Renal cortex interstitium (tissue), 11 donors: ENCODE results near the gene FCER2. TPM values are rescaled to one million over a fixed set of nuclear protein-coding genes. Genes with fewer than 3 reads are reported as not detected.

ENCODE experiments used
- DNase-seq, 11 donors: peaks; one replicate each; pipeline ENCODE4 v3.0.0-alpha.2; 2013; ENCODE audit warnings: low read depth in 9 of 11, low spot score in 4 of 11; ENCODE audit errors: extremely low read depth in 1 of 11
- polyA plus RNA-seq, 3 donors: library from polyadenylated mRNA; unstranded; fragments of 120-200 nt; gene quantifications; one replicate each; pipeline ENCODE4 v1.2.1, GENCODE V29; 2013; ENCODE audit not compliant: insufficient read length in 3 of 3

FCER2 gene
- polyA plus RNA-seq, 3 donors, result 0.06 to 0.14 TPM; not detected in 1

DNA sequence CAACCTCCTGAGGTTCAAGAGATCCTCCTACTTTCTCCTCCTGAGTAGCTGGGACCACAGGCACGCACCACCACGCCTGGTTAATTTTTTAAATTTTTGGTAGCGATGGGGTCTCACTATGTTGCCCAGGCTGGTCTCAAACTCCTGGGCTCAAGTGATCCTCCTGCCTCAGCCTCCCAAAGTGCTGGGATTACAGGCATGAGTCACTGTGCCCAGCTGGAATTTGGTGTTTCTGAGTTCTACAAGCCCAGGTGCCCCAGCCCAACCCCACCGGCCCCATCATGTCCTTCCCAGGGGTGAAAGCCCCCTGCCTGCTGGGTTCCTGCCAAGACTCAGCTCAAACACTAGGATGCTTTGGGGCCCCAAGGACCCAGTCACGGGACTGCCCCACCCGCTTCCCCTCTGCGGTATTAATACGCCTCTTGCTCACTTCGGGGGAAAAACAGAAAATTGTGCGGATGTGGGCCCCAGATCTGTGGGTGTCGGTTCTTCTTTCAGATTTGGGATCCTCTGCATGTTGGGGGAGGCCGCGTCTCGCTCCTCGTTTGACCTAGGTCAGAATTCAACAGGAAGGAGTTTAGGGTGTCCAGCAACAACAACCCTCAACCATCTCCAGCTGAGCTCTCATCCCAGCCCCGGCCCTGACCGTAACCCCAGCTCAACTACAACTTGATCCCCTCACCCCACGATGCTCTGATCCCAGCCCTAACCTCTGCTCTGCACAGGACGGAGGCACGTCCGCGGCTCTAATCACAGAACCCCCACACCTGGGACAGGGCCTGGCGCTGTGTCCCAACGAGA, 3.7 kb upstream of the FCER2 start:
- DNase-seq, result no peak

DNA sequence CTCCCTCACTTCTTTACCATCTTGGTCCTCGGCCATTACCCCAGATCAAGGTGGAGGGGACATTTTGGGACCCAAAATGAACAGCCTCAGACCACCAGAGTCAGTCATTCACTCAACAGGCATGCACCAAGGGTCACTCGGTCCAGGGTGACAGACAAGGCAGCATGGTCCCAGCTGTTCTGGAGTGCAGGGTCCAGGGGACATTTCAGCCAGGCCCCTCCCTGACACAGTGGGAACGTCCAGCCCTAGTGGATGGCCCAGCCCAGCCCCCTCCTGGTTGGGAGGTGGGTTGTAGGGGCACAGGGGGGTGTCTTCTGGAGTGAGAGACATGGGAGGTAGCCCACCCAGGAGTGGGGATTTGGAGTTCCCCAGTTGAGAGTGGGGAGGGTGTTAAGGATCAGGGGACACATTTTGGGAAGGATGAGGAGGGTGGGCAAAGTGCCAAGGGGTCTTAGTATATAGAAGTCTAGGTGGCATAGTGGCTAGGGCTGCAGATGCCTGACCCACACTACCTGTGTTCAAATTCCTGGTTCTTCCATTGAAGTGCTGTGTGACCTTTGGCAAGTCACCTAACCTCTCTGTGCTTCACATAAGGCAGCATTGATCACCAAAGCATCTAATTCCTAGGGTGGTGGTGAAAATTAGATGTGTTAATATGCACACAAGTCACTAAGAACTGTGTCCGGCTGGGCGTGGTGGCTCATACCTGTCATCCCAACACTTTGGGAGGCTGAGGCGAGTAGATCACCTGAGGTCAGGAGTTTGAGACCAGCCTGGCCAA, 2.5 kb upstream of the FCER2 start:
- no peak for DNase-seq

DNA sequence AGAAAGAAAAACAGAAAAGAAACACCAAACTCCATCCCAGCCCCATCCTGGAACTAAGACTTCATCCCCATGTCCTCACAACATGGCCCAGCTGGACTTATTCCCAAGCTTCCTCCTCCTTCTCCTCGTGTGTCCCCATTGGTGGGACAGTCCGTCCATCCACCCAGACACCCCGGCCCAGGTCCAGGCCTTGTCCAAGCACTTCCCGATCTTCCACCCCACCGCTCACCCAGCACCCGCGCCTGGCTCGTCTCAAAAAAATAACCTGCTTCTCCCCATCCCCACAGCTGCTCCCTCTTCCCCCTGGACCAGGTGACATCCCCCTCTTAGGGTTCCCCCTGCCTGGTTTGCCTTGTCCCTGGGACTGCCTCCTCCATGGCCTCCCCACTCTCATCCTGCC, 1.4 kb upstream of the FCER2 start:
- DNase-seq, result no peak

DNA sequence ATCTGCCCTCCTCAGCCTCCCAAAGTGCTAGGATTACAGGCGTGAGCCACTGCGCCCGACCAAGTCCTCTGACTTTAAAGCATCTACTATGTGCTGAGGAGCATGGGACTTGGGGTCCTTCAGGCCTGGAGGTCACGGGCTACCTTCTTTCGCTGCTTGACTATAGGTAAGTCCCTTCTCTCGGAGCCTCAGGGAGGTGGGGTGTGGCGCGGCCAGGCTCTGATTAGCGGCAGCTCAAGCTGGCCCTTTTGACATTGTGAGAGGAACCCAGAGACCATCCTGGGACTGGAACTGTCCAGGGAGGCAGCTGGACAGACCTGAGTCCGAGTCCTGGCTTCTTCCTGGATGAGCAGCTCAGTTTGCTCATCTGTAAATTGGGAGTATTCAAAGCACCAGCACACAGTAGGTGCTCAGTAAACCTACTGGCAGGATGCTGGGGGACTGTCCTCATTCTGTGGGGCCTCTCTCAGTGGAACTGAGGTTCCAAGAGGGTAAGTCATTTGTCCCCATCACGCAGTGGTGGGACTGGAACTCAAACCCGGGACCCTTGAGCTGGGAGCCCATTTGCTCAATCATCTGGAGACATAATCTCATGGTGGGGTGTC, 780 bp downstream of the FCER2 start:
- no peak for DNase-seq

DNA sequence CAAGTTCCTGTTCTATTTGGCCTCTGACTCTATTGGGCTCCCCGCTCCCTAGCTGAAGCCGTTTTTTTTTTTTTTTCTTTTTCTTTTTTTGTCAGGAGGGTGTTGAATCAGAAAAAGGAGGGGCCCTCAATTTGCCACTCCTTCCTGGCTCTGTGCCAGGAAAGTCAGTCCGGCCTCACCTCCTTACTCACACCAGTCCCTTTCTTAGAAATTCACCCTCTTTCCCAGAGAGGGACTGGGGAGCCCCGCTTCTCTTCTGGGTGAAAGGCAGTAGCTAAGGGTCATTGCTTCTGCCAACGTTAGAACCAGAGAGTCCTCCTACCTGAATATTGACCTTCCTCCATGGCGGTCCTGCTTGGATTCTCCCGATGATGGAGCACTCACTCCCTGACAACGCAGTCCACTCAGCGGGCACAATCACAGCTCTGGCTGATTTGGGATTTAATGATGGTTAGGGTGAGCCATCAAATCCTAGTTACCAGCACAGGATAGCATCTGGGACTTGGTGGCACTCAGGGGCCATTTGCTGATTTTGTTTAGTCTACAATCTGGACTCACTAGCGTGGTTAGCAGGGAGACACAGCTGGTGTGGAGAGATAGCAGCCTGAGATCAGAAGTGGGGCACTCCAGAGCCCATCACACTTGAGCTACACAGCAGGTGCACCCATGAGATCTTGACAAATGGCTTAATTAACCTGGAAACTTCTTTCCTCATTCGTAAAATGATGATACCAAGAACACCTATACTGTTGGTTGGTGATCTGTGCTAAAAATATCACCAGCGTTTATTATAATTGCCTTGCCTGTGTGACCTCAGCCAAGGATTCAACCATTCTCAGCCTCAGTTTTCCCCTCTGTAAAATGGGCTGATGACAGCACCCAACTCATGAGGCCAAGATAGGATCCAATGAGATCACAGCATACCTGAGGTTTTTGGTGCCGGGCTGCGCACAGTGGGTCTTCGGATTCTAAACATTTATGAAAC, 2.2 kb downstream of the FCER2 start:
- DNase-seq, result no peak

DNA sequence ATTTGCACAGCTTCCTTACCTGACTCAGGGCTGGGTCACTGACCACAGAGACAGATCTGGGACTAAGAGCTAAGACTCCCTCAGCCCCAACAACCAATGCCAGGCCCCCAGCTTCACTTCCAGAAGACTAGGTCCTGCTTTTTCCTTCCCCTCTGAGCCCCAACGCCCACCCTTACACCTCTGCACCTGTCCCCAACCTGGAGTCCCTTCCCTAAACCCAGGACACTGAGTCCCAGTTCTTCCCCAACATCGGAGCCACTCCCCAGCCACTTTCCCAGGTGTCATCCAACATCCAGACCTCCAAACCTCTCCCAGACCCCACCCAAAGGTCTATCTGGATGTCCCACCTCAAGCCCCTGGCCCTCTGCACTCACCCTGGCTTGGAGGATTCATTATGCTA, 2.9 kb downstream of the FCER2 start:
- no peak for DNase-seq

DNA sequence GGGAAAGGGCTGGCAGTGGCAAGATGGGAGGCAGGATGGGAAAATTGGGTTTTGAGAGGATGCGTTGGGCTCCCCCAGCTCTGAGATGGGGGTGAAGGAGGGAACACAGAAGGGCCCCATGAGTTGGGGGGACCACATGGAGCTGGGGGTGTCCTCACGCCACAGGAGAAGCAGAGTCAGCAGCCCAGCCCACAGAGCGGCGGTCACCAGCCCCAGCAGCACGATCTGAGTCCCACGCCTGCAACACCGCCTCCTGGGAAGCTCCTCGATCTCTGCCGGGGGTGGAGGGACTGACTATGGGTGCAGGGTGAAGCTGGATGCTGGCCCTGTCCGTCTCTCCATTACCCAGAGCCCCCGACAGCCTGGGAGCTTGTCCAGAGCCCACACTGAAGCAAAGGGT, 3.3 kb downstream of the FCER2 start:
- no peak for DNase-seq

DNA sequence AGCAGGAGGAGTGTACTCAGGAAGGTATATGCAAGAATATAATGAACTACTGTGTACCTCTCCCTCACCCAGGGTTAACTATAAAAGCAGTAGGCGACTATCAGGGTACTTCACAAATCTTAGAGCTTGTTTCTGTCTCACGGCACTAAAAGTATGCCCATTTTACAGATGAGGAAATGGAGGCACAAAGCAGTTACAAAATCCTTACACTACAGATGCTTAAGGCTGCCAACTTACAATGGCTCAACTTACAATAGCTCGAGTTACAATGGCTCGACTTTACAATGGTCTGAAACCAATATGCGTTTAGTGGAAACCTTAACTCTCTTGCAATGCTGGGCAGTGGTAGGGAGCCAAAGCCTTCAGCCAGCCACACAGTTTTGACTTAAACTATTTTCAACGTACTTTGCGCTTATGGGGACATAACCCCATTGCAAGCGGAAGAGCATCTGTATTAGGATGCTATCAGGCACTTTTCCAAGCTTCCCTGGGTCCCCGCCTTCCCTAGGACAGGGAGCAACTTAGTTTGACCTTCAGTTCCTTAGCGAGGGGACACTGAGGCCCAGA, 4.1 kb downstream of the FCER2 start:
- no peak for DNase-seq

DNA sequence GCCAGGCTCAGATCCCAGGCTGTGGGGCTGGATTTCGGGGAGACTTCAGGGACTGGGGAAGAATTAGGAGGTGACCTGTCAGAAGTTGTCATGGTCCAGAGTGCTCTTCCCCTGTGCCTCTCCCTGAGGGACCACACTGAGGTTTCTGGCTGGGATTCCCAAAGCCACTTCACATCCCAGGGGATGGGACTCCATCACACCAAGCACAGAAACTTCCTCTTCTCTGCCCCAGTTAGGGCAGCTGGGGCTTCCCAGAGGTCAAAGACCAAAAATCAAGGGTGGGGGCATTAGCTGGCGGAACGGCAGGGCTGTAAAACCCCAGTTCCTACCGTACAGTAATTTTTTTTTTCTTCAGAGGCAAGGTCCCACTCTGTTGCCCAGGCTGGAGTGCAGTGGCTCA, 7.4 kb downstream of the FCER2 start:
- no peak for DNase-seq

DNA sequence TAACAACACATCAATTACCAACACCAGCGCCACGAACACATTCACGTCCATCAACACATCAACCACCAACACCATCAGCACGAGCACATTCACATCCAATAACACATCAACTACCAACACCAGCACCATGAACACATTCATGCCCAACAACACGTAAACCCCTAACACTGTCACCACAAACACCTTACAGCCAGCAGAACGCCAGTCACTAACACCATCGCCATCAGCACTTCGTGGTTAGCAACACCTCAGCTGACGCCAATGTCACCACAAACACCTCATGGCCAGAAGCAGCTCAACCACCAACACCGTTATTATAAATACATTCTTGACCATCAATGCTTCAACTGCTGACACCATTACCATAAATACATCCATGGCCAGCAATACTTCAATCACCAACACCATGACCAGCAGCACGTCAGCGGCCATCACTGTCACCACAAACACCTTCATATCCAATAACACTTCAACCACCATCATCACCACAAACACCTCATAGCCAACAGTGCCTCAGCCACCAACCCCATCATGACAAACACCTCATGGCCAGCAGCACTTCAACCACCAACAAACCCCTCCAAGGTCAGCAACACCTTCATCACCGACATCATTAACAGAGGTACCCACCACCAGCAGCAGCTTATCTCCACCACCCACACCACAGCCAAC, 9.4 kb downstream of the FCER2 start:
- DNase-seq, result no peak

DNA sequence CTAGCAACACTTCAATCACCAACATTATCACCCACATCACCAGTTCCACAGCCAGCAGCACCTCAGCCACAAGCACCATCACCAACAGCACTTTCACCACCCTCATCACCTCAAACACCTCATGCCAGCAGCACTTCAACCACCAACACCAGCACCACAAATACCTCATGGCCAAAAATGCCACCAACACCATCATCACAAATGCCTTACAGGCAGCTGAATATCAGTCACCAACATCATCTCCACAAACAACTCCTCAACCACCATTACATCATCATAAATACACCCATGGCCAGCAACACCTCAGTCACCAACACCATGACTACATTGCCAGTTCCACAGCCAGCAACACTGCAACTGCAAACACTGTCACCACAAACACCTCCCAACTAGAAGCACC, 10.4 kb downstream of the FCER2 start:
- DNase-seq, result no peak

DNA sequence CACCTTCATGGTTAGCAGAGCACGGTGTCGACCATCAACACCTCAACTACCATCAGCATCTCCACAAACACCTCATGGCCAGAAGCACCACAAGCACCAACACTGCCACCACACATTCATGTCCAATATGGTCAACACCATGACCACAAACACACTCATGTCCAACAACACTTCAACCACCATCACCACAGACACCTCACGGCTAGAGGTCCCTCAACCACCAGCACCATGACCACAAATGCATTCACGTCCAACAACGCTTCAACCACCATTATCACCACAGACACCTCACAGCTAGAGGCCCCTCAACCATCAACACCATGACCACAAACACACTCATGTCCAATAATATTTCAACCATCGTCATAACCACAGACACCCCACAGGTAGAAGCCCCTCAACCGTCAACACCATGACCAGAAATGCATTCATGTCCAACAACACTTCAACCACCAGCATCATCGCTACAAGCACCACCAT, 11.1 kb downstream of the FCER2 start:
- DNase-seq, result no peak

DNA sequence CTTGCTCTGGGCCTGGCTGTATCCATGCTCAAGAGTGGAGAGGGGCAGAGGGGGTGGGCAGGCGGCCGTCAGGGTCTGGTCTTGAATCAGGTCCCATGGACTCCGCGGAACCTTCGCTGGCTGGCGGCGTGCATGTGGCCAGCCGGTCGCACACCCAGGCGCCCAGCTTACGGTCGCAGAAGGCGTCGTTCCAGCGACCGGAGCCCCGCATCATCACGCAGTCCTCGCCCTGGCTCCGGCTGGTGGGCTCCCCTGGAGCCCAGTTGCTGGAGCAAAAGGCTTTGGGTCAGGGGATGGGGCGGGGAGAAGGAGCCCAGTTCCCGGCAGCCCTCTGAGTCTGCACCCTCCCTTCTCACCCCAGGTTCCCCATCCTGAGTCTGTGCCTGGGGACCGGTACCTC, 12.8 kb downstream of the FCER2 start:
- no peak for DNase-seq

DNA sequence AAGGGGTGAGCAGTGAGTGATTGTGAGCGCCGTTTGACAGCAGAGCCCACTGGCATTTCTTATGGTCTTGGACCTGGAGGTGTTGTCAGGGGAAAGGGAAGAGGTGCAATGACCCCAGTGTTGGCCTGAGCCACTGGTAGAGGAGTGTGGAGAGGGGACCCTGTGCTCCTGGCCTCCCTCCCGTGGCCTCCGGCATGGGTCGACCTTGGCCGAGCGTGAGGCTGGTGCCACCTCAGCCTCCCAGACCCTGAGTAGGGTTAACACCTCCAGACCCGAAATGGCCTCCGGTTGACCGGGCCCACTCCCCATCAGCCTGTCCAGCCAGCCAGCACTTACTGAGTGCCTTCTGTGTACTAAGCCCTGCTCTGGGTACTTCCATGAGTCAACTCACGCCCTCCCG, 14.8 kb downstream of the FCER2 start:
- no peak for DNase-seq

DNA sequence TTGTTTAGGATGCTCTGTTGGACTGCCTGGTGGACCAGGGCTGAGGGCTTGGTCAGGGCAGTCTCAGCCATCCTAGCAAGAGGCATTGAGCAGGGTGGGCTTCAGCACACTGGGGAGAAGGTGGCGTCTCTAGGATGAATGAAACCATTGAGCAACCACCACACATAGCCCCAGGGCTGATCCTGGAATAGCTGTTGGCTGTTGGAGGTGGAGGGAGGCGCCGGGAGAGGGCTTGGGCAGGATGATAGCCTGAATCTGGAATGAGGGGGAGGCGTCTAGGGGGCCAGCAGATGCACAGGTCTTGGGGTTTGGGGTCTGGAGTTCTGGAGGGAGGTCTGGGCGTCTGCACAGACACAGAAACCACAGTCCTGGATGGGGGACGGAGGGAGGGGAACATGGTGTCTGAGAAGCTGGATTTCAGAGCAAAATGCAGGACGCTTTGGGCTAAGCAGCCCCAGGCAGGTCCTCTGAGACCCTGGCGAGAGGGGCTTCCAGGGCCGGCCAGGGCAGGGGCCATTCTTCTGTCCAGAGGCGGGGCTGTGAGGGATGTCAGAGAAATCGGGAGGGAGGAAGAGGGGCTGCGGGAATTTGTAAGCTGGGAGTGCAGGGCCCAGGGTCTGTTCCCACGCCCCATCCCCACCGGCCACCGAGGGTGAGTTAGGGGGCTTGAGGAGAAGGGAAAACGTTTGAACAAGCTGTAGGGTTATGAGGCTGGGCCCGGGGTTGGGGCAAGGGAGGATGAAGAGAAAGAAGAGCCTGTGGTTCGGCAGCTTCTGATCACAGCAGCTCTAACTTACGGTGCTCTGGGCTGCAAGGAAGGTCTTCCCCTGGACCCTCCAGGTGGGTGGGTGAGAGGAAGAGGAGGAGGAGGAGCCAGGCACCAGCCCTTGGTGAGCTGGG, 16.1 kb downstream of the FCER2 start:
- DNase-seq, result no peak

DNA sequence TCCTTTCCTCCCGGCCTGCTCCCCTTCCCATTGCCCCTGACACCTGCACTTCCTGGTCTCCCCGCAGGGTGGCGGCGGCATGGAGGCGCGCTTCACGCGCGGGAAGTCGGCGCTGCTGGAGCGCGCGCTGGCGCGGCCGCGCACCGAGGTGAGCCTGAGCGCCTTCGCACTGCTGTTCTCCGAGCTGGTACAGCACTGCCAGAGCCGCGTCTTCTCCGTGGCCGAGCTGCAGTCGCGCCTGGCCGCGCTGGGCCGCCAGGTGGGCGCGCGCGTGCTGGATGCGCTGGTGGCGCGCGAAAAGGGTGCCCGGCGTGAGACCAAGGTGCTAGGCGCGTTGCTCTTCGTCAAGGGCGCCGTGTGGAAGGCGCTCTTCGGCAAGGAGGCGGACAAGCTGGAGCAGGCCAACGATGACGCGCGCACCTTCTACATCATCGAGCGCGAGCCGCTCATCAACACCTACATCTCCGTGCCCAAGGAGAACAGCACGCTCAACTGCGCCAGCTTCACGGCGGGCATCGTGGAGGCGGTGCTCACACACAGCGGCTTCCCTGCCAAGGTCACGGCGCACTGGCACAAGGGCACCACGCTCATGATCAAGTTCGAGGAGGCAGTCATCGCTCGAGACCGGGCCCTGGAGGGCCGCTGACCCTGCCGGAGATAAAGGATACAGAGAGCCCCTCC, 19.6 kb downstream of the FCER2 start:
- DNase-seq, result peak in 1 of 11 donors; percentile 24
